Islet of Langerhans (tissue), 1 donor: ENCODE data around the gene TBC1D19.

ENCODE experiments used
- FAIRE-seq: peaks from one replicate; lab custom pipeline; 2011; peaks lifted over from hg19 to GRCh38; lab: Jason Lieb, UNC

The TBC1D19 gene

DNA sequence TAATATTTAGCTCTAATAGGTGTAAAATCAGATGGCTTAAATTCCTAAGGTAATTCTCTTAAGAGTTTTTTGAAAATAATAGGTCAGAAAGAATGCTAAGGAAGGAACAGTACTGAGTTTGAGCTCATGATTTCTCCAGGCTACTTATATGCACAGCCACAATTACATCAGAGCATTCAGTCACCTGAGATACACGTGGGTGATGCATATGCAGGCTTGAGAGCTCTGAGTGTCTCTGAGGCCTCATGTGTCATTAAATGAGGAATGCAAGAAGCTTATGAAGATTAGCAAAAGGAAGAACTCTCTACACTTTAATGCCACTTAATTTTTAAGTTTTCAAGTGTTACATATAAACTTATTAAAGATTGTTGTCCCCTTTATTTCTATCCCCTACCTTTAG is 152.7 kb downstream of the TBC1D19 start:
- no peak for FAIRE-seq

DNA sequence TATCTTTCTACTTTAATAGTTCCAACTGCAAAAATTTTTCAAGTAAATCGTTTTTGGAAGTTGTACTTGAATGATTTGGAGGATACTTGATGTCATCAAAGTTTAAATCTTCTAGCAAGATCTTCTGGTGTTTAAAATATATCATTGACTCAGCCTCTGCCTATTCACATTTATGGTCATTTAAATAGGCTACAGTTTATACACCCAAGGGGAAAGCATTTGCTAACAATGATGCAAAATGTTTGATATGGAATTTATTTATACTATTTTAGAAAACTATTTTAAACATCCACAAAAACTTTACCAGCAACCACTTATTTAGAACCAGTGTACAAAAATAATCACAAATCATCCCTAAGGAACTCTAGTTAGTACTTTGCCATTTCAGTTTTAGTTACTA is 153.5 kb downstream of the TBC1D19 start:
- FAIRE-seq = no peak

DNA sequence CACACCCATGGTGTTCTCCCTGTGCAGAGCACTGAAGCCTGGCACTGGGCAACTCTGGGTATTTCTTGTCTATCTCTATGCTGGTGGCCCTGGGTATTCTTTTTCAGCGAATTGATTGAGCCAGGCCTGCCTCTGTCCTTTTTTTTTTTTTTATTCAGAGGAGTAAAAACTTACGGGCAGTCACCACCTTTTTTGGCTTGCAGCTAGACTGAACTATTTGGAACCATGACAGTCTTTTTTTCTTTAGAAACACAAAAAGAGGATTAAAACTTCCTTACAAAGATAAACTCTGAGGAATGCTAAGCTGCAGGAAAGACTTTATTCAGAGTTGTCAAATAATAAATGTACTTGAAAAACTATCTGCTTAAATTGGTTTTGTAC is 157.6 kb downstream of the TBC1D19 start:
- FAIRE-seq = no peak

DNA sequence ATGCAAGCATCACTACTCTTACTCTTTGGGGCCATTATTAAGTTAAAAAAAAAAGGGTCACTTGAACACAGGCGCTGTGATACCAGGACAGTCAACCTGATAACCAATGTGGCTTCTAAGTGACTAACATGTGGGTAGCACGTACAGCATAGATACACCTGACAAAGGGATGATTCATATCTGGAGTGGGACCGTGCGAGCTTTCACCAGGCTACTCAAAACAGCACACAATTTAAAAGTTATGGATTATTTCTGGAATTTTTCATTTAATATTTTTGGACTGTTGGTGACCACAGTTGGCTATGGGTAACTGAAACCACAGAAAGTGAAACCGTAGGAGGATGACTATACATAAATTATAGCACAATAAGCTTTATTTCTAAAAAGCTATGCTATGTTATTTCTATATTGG is 162.9 kb downstream of the TBC1D19 start:
- FAIRE-seq = no peak

DNA sequence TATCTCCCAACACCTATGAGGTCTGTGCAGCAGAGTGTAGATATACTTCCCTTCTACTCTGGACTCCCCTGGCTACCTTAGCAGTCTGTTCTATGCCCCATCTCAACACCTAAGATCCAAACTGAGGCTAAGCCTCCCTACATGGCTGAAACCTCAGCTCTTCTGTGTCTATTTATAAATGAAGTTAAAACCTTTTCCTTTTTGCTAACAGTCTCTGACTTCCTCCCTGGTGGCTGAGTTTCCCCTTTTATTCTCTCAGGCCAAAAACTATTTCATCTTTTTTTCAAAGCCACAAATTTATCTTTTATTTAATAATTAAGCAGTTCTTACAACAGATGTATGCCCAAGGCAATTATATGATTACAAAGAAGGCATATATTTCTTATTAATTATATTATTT is 164.9 kb downstream of the TBC1D19 start:
- FAIRE-seq = no peak

DNA sequence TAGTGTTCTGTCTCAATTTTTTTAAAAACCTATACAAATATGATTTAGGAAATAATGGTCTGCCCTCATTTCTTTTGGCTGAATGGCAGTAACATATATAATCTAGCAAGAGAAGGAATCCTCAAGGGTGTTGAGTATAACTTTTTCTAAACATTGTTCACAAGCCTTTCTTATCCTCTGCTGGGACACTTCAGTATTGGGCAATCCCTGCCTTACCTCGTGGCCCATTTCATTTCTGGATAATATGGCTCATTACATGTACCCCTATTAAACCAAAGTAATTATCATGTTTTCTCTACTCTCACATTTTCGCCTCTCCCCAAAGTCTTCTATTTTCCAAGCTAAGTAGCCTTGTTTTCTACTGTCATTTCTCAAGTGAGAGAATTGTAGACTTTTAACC is 166.0 kb downstream of the TBC1D19 start:
- no peak for FAIRE-seq

DNA sequence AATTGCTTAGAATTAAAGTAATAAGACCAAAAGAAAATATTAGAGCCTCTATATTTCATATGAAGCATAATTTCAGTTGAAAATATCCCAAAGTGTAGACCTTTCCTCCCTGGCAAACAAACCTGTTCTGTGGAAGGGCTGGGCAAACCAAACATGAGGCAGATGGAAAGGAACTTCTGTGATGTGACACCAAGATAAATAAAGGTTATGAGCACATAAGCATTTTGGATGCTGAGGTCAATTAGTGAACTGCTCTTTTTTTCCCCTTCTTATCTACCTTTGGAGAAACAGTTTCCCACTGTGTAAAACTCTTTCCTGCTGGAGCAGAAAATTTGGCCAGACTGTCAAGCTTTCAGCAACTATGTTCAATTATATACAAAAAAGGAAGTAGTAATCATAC is 167.1 kb downstream of the TBC1D19 start:
- FAIRE-seq = no peak

DNA sequence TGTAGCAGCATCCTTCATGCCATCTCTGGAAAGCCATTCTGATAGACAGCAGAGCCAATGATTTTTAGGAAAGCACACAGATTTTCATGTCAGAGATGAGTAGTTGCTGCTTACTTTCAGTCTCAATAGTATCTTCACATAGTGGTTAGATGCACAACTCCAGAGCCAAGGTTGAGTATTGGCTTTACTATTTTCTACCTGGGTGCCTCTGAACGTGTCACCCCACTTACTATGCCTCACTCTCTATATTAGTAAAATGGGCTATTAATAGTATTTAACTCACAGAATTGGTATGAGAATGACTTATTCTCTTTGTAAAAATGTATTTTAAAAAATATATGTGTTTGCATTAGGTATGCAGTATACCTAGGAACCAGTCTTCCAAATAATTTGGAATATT is 168.0 kb downstream of the TBC1D19 start:
- FAIRE-seq = no peak

DNA sequence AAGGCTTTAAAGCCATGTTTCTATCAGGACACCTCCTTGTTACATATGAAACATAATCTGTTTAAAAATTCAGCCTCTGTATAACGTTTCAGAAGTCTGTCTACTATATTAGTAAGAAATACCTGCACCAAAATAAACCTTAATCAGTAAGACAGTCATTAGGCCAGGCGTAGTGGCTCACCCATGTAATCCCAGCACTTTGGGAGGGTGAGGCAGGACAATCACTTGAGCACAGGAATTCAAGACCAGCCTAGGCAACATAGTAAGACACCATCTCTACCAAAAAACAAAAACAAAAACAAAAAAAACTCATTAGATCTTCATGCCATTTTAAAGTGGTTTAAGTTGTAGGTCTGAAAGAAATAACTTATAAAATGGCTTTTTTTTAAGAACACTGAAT is 169.3 kb downstream of the TBC1D19 start:
- FAIRE-seq = no peak

DNA sequence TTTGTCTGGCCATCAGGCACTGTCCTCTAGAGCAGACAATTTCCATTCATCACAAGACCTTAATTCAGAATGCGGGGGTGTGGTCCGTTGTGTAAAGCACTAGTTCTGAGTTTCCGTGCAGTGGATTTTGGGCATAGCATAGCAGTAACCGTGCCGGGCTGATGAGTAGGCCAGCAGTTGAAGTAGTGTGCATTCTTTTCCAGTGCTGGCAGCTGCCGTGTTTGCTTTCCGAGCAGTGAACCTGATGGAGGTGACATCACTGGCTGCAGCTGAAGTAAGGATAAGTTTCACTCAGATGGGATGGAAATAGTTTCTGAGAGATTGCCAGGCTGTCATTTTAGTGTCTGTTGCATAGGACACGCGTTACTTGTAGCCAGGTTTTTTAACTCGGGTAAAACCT is 169.7 kb downstream of the TBC1D19 start:
- no peak for FAIRE-seq

DNA sequence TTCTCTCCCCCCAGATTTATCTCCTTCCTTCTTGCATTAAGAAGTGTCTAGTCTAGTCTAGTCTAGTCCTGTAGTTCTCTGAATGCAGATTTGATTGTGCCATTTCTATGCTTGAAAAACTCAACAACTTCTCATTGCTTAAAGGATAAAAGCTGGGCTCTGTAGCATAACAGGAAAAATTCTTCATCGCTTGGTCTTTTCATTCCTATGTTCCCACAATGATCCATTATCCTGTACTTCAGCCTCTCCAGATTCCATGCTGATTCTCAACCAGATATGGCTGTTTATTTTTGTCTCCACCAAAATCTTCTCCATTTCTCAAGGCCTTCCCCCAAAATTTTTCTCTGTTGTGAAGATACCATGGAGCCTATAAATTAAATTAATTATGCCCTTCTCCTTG is 173.9 kb downstream of the TBC1D19 start:
- no peak for FAIRE-seq

DNA sequence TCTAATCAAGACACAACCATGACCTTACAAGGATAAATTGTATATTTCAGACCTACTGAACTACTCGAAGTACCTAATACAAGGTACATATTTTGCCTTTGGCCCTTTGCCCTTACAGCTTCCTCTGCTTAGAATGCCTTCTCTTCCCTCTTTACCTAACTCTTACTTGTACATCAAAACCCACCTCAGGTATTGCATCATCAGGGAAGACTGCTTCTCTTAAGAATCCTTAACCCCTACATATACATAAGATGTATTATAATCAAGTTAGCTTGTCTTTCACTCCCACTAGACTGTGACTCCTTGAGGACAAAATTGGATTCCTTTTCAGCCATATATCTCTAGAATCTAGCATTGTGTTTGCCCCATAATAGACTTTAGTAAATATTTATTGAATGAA is 175.0 kb downstream of the TBC1D19 start:
- FAIRE-seq = no peak

DNA sequence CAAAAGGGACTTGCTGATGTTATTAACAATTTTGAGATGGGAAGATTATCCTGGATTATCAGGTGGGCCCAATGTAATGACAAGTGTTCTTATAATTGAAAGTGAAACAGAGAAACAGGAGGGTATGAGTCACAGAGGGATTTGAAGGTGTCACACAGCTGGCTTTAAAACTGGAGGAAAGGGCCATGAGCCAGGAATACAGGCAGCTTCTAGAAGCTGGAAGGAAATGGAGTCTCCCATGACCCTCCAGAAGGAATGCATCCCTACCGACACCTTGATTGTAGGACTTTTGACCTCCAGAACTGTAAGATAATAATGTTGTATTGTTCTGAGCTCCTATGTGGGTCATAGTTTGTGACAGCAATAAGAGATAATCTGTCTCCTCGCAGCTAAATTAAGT is 178.8 kb downstream of the TBC1D19 start:
- no peak for FAIRE-seq

DNA sequence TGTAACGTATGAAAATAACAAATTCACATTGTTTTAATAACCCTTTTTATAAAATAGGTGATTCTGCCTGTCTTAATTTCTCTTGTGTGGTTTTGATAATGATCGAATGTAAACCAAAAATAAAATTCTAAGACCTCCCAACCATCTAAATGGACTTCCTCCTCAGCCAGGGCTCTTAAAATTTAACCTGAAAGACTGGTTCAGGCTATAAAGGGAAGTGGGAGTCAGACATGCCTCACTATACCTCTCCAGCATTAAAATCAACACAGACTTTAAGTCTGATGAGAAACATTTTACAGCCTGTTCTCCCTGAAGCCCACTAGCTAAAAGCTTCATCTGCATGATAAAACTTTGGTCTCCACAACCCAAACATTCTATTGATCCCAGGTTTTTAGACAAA is 179.2 kb downstream of the TBC1D19 start:
- no peak for FAIRE-seq

DNA sequence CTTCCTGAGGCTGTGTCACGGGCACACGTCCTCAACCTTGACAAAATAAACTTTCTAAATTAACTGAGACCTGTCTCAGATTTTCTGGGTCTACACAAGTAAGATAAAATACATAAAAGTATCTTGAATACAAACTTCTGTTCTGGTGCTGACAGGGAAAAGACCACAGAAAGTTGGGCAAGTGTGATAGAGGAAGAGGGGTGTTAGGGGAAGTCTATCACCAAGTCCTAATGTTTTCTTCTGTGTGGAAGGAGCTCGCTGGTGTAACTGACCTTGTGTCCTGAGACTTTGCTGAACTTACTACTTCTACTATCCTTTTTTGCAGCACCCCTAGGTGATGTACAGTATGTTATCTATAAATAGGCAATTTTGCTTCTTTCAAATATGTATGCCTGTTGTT is 179.8 kb downstream of the TBC1D19 start:
- no peak for FAIRE-seq

DNA sequence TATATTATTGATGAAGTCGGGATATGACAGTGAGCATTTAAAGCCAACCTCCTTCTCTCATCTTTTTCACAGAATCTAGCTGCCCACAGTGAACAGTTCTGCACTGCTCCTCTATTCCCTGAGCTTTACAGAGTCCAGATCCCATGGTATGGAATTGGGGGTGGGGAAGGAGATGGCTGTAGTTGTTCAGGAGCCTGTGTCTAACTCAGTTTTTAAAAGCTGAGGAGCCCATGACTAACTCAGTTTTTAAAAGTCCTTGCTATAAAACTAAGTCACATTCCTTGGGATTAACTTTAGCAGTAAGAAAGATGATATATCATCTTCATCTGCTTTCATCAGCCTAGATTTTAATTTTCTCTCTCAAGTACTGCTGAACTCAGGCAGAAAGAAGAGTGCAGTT is 180.3 kb downstream of the TBC1D19 start:
- no peak for FAIRE-seq

DNA sequence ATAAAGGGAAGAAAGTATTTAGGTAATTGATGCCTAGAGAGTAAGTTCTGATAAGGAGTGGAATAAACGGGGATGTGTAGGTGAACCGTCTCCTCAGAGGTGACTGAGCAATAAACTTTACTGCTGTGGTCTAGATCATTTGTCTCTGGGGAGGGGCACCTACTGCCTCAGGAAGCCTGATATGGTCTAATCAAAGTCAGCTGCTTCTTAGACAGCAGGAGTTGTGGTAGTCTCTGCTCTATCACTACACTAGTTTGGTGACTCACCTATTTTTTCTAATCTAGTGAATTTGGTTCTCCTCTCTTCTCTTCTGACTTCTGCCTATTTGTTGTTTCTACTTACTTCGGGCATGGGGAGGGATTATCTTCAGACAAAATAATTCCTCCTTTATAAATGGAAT is 181.6 kb downstream of the TBC1D19 start:
- no peak for FAIRE-seq

DNA sequence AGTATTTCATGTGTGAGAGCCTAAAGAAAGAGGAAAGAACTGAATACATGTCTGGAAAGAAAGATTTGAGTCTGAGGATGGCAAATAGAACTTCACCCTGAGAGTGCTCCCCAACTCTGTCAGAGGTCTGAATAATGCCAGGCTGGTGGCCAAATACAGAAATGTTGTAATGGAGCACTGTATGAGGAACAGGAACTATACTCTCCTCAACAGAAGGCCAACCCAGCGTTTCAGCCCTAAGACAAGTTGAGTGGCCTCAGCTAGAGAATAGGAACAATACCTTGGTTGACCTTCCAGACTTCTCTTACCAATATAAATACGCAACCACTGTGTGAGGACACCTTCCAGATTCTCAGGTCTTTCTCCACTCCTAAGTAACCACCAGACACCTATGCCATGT is 182.3 kb downstream of the TBC1D19 start:
- no peak for FAIRE-seq

DNA sequence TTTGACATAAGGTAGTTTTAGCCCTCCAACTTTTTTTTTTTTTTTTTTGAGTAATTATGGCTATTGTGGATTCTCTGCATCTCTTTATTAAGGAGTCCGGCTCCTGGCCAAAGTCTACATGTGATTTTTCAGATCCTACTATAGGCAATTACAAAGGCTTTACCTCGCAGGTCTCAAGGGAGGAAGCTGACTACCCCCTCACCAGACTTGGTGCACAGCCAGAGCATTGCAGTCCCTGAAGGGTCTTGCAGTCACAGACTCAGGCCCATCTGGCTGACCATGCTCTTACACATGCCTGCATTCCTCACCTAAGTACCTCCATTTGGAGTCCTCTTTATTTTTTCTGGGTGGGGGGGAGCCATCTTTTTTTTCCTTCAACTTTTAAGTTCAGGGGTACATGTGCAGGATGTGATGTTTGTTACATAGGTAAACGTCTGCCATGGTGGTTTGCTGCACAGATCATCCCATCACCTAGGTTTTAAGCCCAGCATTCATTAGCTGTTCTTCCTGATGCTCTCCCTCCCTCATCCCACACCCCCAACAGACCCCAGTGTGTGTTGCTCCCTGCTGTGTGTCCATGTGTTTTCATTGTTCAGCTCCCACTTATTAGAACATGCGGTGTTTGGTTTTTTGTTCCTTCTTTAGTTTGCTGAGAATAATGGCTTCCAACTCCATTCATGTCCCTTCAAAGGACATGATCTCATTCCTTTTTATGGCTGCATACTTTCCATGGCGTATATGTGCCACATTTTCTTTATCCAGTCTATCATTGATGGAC is 188.4 kb downstream of the TBC1D19 start:
- FAIRE-seq = no peak

DNA sequence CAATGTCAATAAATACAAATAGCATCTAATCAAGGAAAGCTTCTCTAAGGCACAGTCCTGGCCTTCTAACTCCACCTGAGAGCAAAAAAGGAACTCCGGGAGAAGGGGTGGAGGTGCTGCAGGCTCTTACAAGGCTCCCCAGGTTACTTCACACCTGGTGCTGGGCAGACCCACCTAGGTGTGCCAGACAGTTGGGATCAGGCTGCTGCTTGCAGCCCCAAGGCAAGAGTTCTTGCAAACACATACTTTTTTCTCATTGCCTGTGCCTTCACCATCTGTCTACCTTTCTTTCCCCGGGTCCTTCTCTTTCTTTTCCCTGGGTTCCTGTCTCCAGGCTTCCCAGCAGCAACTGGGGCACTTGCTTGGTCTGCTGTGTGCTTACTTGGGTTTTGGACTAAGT is 195.3 kb downstream of the TBC1D19 start:
- no peak for FAIRE-seq

DNA sequence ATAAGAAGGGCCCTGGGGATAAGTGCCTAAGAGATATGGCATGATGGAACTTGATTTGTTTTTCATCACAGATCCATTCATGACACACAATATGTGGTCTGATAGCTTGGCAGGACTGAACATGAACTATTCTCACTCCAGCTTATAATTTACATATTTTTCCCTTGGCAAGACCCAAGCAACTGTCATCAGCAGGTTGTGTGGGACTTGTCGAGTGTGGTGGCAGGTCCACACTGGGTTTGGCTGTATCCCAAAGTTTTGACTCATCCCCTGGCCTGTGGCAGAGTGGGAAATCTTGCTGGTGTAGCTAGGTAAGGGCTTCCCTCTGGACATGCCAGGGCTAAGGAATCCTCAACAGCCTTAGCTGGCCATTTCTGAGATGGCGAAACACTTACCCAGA is 195.8 kb downstream of the TBC1D19 start:
- no peak for FAIRE-seq

DNA sequence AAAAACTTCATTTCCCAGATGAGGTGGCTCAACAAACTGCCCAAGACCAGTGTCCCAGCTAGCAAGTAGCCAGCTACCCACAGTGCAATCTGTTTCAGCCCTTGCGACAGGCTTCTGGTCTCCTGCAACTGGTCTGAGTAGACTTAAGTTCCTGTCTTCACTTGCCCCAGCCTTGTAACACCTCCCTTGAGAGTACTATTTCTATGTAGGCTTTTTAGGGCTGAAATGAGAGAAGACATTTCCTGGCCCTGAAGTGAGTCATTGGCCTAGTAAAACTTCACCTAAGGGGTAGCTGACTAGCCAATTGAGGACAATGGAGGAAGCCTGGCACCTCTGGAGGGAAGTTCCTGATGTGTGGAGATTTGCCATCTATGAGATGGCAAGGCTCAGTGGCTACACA is 196.7 kb downstream of the TBC1D19 start:
- FAIRE-seq = no peak

DNA sequence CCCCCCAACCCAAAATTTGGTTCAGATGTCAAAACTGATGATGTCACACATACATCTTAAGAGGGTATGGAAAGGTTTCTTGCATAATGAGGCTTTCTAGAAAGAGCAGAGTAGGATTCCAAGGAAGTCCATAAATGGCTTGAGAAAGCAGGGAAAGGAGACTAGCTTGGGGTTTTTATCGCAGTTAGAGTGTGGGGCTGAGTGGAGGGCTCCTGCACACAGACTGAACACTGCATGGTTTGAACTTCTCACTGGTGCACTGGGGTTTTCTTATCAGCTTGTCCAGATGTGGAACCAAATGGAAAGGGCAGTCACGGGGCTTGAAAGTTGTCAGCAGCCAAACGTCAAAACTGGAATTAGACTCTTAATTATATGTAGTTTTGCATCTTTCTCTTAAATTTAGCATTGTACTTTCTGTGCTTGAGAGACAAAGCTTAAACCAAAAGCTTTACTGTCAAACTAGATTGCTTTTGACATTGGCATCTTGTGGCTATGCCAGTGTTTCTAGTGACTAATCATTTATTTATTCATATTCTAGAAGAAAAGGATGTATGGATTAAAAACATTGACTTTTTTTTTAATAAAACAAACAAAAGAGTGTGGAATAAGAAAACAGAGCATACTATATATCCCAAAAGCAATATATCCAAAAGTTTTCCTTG is 198.4 kb downstream of the TBC1D19 start:
- FAIRE-seq = no peak

DNA sequence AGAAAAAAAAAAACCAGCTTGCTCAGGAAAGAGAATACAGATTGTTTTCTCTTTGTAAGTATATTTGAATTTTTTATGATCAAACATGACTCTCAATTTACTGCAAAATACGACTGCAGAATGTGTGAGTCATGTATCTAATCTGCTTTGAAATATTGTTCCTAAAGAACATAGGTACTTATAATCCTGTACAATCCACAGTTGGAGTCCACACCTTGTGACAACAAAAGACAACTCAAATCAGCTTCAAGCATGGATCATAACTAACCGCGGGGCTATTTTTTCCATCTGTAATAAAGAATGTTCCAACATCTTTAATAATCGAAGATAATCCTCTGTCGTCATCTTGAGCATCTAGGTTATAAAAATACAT is 198.9 kb downstream of the TBC1D19 start:
- FAIRE-seq = no peak
